Stimulated activated CD4-positive, alpha-beta T cell treated with anti-CD3 and anti-CD28 coated beads, TNF-alpha, amount 100 ng/mL, for 4 hours (primary cell): Measurements from ENCODE around the gene CBY1.
"Not testable (repeated sequence)": the region's sequence is repeated elsewhere in the genome, so short reads cannot be mapped to it uniquely, and the experiment has no call there.

Experiments
- DNase-seq, 3 experiments: peaks; one replicate each; pipeline ENCODE4 v3.0.0-alpha.2; 2020; ENCODE audit warnings: low read depth in 3 of 3

The CBY1 gene

GRCh38 chr22:38656256-38657044, at the start of gene CBY1, which contains the start of gene FAM227A:
TSS of gene CBY1 (plus strand) at chr22:38656638. CDS start at chr22:38668055, 11,417 bp downstream.
TSS of gene FAM227A (minus strand) at chr22:38656392. CDS start at chr22:38650168, 6,224 bp downstream.
- DNase-seq: peak; percentile 69 to 83 (median 75)

- no peak for DNase-seq
These were observed 48.8 kb upstream of the CBY1 start for GRCh38 chr22:38607680-38608079.

- DNase-seq: no peak
These were observed 47.3 kb upstream of the CBY1 start for GRCh38 chr22:38608992-38609750.

GRCh38 chr22:38610234-38610633, 46.2 kb upstream of the CBY1 start:
- DNase-seq: no peak

- DNase-seq: no peak
These were observed 44.9 kb upstream of the CBY1 start for GRCh38 chr22:38611559-38611958.

GRCh38 chr22:38612217-38613006, 44.0 kb upstream of the CBY1 start:
- no peak for DNase-seq

- DNase-seq: no peak
These were observed 42.9 kb upstream of the CBY1 start for GRCh38 chr22:38613588-38613987.

GRCh38 chr22:38614332-38615063, 41.9 kb upstream of the CBY1 start:
- no peak for DNase-seq

- DNase-seq: not testable (repeated sequence)
These were observed 41.4 kb upstream of the CBY1 start for GRCh38 chr22:38615064-38615405.

- no peak for DNase-seq
These were observed 38.2 kb upstream of the CBY1 start for GRCh38 chr22:38618258-38618657.

- no peak for DNase-seq
These were observed 37.8 kb upstream of the CBY1 start for GRCh38 chr22:38618682-38619081.

- DNase-seq: no peak
These were observed 33.1 kb upstream of the CBY1 start for GRCh38 chr22:38623351-38623750.

- DNase-seq: no peak
These were observed 28.0 kb upstream of the CBY1 start for GRCh38 chr22:38628444-38628843.

GRCh38 chr22:38629108-38629507, 27.3 kb upstream of the CBY1 start:
- no peak for DNase-seq

GRCh38 chr22:38631724-38632123, 24.7 kb upstream of the CBY1 start:
- no peak for DNase-seq

GRCh38 chr22:38632528-38632927, 23.9 kb upstream of the CBY1 start:
- DNase-seq: no peak

GRCh38 chr22:38638216-38638615, 18.2 kb upstream of the CBY1 start:
- DNase-seq: no peak

GRCh38 chr22:38638728-38639127, 17.7 kb upstream of the CBY1 start:
- DNase-seq: no peak

GRCh38 chr22:38641476-38642040, 14.9 kb upstream of the CBY1 start:
- no peak for DNase-seq

GRCh38 chr22:38644245-38644644, 12.2 kb upstream of the CBY1 start:
- DNase-seq: not testable (repeated sequence)

GRCh38 chr22:38645430-38645829, 11.0 kb upstream of the CBY1 start:
- DNase-seq: no peak
